Stimulated activated CD8-positive, alpha-beta memory T cell treated with anti-CD3 and anti-CD28 coated beads, Interleukin-4, amount 100 ng/mL, for 4 hours (primary cell): Measurements from ENCODE around the gene IQGAP2.
A peak's percentile ranks its signal among the peaks of the same experiment; 100 is the strongest.
"Not testable (repeated sequence)": the region's sequence is repeated elsewhere in the genome, so short reads cannot be mapped to it uniquely, and the experiment has no call there.

ENCODE experiments used
- DNase-seq, 2 donors: peaks; one replicate each; pipeline ENCODE4 v3.0.0-alpha.2; 2020; ENCODE audit warnings: low read depth in 2 of 2, low spot score in 1 of 2

IQGAP2 gene

GRCh38 chr5:76532052-76532451 lies 129.0 kb downstream of the IQGAP2 start:
- DNase-seq: no peak

DNA sequence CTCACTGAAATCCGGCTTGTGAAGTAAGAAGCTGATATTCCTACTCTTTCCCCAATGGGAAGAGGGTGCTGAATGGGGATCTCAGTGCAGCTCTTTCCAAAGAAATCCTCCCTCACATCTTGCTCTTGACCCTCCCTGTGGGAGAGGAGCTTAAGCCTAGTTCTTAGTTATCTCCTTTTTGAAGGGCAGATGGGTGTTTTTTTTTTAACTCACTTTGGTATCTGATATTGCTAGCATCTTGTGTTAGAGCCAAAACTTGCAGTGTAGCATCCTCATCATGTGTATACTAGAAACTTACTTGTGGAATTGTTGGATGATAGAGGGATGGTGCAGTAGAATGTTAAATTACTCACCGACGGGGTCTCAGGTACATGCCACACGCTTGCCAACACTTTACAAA lies 129.9 kb downstream of the IQGAP2 start:
- DNase-seq: no peak

DNA sequence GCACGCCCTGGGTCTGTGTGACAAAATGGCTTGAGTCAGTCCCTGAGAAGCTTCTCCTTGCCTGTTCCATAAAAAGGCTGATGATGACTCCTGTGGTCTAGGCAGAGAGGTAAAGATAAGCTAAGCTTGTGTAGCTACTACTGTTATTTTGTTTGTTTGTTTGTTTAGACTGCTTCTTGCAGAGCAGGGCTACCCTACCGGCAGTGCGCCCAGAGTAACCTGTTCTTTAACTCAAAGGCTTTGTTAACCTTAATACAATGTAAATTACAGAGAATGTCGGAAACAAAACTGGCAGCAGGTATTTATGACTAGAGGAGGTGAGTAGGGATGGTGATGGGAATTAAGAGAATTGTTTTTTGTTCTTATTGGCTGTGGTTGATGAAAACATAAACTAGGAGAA lies 132.5 kb downstream of the IQGAP2 start:
- no peak for DNase-seq

GRCh38 chr5:76537073-76537543 lies 134.0 kb downstream of the IQGAP2 start:
- no peak for DNase-seq

DNA sequence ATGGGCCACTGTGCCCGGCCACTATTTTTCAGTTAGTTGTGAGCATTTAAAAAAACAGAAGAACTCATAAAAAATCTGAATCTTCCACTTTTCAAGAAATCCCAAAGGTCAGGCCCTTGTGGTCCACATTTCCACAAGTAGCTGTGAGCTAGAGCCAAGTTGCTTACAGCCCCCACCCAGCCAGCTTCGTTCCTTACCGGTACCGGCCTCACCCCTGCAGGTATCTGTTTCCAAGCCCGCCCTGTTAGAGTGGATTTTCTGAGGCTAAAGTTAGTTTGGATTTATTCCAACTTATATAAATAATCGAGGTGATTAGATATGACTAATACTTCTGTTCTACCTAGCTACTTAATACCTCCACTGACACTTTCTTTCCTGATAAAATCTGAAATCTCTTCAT lies 139.2 kb downstream of the IQGAP2 start:
- DNase-seq: no peak

- peak; percentile 19 to 33 for DNase-seq
Measured at GRCh38 chr5:76542887-76543690, 140.0 kb downstream of the IQGAP2 start.

- DNase-seq: peak; percentile 12 to 28
Measured at GRCh38 chr5:76544268-76544926, 141.3 kb downstream of the IQGAP2 start.

GRCh38 chr5:76545184-76545583 lies 142.1 kb downstream of the IQGAP2 start:
- no peak for DNase-seq

DNA sequence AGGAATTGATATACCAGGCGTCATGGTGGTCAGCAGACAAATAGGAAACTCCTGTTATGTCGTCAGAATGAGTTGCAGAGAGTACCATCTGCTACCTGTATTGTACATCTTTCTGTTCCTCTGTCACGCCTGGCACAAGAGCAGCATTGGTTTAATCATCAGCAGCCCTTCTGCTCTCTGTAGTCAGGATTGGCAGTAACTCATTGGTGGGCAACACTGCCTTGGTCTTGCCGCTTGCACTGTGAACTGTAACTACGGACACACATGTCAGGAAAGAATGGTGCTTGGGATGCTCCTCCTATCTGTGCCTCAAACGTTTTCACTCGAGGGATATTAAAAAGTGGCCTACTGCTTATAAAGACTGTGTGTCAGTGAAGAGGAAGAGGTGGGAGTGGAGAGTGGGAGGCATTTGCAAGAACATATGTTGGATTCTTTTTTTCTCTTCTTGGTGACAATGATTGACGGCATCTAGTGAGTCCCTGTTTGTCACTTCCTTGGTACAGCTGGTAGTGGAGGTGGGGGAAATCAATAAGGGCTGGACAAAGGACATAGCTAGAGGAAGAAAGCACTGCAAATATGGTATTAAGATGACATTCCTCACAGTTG lies 143.5 kb downstream of the IQGAP2 start:
- DNase-seq: no peak

DNA sequence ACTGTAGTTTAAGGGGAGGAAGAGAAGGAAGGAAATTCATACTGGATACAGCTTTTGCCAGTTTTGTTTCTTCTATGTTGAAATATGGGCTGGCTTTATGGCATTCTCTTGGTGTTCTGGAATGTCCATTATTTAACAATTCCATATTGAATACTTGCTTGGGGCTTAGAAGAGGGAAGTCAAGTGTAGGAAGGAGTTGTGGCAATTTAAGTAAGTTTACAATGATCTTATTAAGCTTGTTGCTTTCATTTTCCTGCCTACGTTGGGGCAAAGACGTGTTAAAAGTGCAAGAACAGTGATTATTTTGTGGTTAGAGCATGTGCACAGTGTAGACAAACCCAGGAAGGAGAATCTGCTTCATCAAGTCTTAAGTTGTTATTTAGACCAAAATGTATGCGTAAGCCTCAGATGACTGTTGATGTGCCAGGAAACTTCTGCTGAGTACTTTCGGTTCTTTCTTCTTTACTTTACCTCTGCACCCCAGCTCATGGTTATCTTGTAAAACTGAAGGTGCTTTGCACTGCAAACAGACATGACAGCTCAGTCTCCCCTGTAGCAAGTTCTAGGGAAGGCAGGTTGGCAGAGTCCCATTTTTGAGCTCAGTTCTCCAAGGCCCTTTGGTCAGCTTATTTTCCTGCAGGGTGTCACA lies 144.3 kb downstream of the IQGAP2 start:
- no peak for DNase-seq

GRCh38 chr5:76547891-76548524 lies 144.9 kb downstream of the IQGAP2 start:
- no peak for DNase-seq

GRCh38 chr5:76548525-76549229 lies 145.6 kb downstream of the IQGAP2 start:
- no peak for DNase-seq

DNA sequence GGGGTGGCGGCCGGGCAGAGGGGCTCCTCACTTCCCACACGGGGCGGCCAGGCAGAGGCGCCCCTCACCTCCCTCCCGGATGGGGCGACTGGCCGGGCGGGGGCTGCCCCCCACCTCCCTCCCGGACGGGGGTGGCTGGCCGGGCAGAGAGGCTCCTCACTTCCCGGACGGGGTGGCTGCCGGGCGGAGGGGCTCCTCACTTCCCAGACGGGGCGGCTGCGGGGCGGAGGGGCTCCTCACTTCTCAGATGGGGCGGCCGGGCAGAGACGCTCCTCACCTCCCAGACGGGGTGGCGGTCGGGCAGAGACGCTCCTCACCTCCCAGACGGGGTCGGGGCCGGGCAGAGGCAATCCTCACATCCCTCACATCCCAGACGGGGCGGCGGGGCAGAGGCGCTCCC lies 147.8 kb downstream of the IQGAP2 start:
- DNase-seq: not testable (repeated sequence)

DNA sequence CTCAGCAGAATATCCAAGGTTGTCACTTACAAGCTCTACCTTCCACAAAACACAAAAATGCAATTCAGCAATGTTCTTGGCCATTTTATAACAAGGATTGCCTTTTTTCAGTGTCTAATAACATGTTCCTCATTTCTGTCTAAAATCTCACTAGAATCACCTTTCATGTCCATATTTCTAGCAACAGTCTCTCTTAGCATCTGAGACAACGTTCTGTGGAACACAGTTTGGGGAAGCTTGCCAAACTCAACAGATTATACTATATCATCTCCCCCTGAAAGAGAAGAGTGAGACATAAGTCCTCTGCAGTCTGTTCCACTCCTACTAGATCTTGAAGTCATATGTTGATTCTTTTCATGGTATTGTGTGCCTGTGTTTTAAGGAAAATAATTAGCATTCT lies 149.5 kb downstream of the IQGAP2 start:
- no peak for DNase-seq

- no peak for DNase-seq
Measured at GRCh38 chr5:76553251-76553650, 150.2 kb downstream of the IQGAP2 start.

GRCh38 chr5:76555114-76555513 lies 152.0 kb downstream of the IQGAP2 start:
- no peak for DNase-seq

GRCh38 chr5:76555717-76556116 lies 152.6 kb downstream of the IQGAP2 start:
- no peak for DNase-seq

- DNase-seq: no peak
Measured at GRCh38 chr5:76556511-76557221, 153.6 kb downstream of the IQGAP2 start.

DNA sequence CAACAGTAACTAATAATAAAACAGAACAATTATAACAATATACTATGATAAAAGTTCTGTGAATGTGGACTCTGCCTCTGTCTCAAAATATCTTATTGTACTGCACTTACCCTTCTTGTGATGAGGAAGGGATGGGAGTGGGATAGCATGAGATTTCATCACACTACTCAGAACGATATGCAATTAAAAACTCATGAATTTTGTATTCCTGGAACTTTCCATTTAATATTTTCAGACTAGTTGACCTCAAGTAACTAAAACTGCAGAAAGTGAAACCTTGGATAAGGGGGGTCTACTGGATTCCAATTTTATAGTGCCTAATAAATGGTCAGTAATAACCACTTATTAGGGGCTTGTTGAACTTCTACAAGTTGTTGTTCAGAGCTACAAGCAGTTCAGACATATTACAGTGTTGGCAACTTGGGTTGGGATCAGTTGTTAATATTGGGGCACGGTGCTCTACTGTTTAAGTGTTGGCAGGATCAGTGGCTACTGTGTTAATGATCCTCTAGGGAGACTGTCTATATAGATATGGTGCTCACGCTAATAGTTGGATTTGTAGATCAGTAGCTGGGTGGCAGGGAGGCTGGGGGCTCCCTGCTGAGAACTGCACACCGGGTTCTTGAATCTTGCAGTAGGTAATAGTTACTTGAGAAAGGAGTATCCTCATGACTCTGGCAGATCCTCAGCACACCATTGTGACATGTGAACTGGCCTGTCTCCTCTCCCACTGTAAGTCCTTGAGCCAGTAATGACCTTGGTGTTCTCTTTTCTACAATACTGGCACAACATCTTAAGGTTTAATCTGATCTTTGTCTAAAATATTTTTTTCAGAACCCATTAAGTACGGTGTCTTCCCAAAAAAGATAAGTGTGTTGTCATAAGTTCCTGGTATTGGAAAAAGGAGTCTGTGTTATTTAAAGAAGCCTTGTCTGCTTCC lies 158.1 kb downstream of the IQGAP2 start:
- no peak for DNase-seq
